Hepatocyte (in vitro differentiated cells): ENCODE measurements around the gene CEACAM7.

Experiments used
- CTCF ChIP-seq: fragments of 200-600 bp; sonication (generic); IDR thresholded peaks from 2 replicates; pipeline ENCODE4 v1.5.1; 2016; ENCODE audit warnings: antibody characterized with exemption, mild to moderate bottlenecking; ENCODE audit not compliant: poor library complexity
- EZH2 ChIP-seq: fragments of 200-600 bp; sonication (generic); IDR thresholded peaks from 2 replicates; pipeline ENCODE4 v1.6.1; 2016; ENCODE audit warnings: antibody characterized with exemption, mild to moderate bottlenecking, borderline replicate concordance
- EZH2phosphoT487 ChIP-seq: fragments of 200-600 bp; sonication (generic); IDR thresholded peaks from one replicate; pipeline ENCODE4 v1.6.1; 2018; ENCODE audit warnings: antibody characterized with exemption, mild to moderate bottlenecking, low read depth, moderate library complexity; ENCODE audit not compliant: unreplicated experiment, severe bottlenecking

GRCh38 chr19:41700381-41701195, 12.5 kb upstream of the CEACAM7 start:
- TF ChIP-seq CTCF: no peak
- no peak for TF ChIP-seq EZH2
- TF ChIP-seq EZH2phosphoT487: no peak
